ENCODE data around the gene SKAP2.

SKAP2 gene

GRCh38 chr7:26690135-26690805, 174.1 kb downstream of the SKAP2 start:
- peak; percentile 4 for DNase-seq

DNA sequence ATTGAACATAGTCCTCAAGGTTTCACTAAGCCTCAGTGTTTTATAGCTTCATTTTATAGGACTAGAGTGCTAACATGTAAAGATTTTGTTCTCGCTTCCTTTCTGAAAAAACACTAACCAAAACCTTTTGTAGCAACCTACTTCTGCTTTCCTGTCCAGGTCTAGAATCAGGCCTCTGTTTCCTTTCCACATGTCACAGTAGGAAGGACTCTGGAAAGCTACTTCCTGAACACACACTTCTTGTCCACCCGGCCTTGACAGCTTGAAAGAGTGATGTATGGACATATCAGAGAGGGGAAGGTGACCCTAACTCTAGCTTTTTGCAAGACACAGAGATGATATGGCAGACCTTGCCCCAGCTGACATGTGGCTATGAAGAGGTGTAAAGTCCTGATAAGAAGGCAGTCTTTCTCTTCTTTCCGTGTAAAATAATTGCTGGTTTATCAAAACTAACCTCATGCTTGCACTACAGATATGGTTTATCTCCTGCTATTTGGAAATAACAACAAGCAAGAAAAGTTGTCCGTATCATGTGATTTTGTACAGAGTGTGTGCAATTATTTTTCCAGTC, 175.4 kb downstream of the SKAP2 start:
- no peak for DNase-seq

GRCh38 chr7:26688388-26688787, 176.0 kb downstream of the SKAP2 start:
- DNase-seq: no peak

DNA sequence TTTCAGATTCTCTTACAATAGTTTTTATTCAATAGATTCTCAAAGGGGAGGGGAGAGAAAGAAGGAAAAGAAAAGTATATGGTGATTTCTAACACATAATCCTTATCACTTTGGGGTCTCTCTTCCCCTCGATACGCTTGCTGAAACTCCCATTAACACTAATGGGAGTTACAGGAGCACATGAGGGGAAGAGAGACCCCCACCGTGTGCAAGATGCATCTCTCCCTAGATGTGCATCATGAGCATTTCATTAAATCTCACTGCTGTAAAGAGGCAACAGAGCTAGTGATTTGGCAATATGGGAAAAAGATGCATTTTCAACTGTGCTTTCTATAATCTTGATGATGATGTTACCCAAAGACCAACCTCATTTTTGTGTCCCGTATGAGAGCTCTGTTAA, 177.4 kb downstream of the SKAP2 start:
- no peak for DNase-seq

DNA sequence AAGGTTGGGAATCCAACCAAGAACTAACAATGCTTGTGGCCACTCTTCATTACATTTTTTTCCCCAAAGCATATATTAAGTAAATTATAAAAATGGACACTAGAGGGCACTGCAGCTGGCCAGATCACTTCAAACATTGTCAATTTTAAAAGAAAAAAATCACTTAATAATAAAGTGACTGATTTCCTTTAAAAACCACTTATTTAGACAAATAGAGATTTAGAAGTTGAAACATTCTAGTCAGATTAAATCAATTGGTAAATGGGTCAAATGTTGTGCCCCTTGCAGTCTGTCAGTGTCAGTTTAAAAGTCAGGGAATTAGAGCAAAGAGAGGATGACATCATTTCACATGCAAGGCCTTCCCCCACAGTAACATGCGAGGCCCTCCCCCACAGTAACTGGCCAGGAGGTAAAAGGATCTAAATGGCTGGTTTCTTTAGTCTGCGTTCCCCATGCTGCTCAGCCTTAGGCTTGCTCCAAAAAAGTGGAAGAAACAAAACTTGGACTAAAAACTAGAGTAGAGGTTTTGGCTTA, 177.9 kb downstream of the SKAP2 start:
- DNase-seq: peak; percentile 63

- DNase-seq: no peak
Measured at GRCh38 chr7:26685606-26686005, 178.8 kb downstream of the SKAP2 start.

- DNase-seq: peak; percentile 46
Measured at GRCh38 chr7:26684447-26684846, 179.9 kb downstream of the SKAP2 start.

GRCh38 chr7:26683277-26683676, 181.1 kb downstream of the SKAP2 start:
- no peak for DNase-seq

- peak; percentile 27 for DNase-seq
Measured at GRCh38 chr7:26681819-26682418, 182.5 kb downstream of the SKAP2 start.

DNA sequence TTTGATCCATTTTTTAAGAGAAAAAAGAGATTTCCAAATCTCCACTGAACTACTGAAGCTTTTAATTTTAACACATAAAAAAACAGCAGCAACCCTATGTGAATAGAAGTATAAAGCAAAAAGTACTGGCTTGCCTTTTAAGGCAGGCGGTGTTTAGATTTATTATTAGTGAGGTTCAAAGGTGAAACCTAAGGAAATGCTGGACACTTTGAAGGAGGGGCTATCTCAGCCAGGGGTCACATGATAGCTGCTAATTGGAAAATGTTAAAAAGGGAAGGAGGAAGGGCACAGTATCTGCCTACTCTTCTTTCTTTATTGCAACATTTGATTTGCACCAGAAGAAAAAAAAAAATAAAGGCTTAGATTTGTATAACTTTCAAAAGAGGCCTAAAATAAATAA, 183.8 kb downstream of the SKAP2 start:
- no peak for DNase-seq

- DNase-seq: no peak
Measured at GRCh38 chr7:26675143-26675887, 189.1 kb downstream of the SKAP2 start.

GRCh38 chr7:26673858-26674257, 190.5 kb downstream of the SKAP2 start:
- DNase-seq: no peak

- no peak for DNase-seq
Measured at GRCh38 chr7:26673271-26673670, 191.1 kb downstream of the SKAP2 start.

GRCh38 chr7:26670841-26671240, 193.5 kb downstream of the SKAP2 start:
- no peak for DNase-seq

DNA sequence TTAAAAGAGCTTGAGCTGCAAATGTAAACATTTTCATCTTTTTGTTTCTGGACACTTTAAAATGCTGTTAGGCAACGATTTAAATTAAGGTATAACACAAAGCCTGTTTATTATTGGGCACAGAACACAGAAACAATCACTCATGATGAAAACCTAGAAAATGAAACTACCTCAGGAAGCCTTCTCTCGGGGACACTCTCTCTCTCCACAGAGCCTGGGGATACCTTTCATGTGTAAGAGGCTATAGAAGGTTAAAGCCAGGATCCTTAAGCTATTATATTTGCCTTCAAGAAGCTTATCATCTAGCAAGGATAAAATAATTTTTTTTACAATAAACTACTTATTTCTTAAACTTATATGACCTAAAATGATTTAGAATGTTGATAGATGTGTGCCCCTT, 194.1 kb downstream of the SKAP2 start:
- DNase-seq: no peak

- no peak for DNase-seq
Measured at GRCh38 chr7:26668821-26669220, 195.6 kb downstream of the SKAP2 start.

DNA sequence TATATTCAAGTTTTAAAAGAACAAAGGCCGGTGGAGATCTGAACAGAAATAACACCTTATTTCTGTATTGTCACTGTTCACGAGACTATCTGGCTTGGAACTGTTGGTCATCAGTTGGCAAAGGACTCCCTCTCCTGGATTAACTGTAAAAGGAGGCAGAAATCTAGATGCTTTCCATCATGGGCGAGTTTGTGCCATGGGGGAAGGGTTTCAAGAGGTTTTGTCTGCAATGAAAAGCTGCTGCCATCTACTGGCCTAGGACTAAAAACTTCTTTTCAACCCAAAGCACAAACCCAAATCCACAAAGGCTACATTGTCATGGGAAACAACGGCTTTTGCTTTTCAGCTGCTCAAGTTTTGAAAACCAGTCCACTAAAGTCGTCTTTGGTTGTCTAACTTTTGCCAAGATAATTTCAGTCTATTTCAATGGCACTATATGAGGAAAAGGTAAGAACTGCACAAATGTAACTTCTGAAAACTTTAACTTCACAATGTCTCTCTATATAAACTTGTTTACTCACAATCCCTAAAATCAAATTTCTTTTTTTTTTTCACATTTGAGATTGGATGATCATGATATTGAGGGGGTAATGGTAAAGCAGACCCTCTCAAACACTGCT, 196.8 kb downstream of the SKAP2 start:
- peak; percentile 99 for DNase-seq

GRCh38 chr7:26664735-26665416, 199.5 kb downstream of the SKAP2 start:
- peak; percentile 71 for DNase-seq

- DNase-seq: no peak
Measured at GRCh38 chr7:26664274-26664673, 200.1 kb downstream of the SKAP2 start.

- DNase-seq: no peak
Measured at GRCh38 chr7:26663874-26664273, 200.5 kb downstream of the SKAP2 start.

DNA sequence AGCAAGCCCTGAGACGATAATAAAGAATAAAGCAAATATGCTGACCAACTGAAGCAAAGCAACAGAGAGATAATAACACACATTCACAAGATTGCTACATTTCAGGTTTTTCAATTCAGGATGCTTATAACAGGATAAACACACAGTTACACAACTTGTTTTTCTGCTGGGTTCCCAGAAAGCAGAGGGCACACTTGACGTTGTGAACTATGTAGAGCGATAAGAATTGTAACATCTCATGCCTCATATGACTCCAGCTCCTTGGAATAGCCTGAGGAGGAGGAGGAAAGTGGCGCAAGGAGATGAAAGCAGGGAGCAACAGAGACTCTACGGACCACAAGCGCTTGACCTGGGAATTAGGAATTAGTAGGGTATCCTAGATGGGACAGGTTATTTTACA, 201.7 kb downstream of the SKAP2 start:
- DNase-seq: no peak

DNA sequence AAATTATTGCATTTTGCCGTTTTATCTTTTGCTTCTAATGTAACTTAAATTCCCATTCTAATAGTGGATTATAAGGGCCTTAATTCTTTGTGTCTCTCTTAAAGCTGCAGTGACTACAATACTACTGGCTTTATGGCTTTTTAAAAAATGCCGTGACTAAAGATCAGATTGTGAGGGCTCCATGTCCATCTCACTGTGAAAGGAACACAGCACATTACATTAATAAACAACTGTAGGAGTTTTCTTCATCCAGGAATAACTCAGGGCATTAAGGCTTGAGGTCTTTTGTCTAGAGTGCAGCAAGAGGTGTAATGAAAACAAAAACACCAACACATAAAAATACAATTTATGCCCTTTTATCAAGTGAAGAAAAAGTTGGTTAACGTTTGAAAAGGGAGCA, 205.3 kb downstream of the SKAP2 start:
- DNase-seq: no peak
